GM23338 (cell line): Measurements from ENCODE around the gene RALGPS1. TPM values are rescaled to one million over a fixed set of nuclear protein-coding genes. Genes with fewer than 3 reads are reported as not detected.

Experiments used
- ATAC-seq: fragments of 200-7000 bp; cut with Tn5 transposase; 3 replicates; pipeline ENCODE4 v1.9.1; 2020
- DNase-seq: peaks from one replicate; pipeline ENCODE4 v3.0.0-alpha.2; 2015; ENCODE audit warnings: low spot score
- H2AFZ ChIP-seq: fragments of 200-600 bp; sonication (generic); 2 replicates; pipeline ENCODE4 v1.8.0; 2016; ENCODE audit warnings: antibody characterized with exemption, mild to moderate bottlenecking, moderate library complexity
- H3F3A ChIP-seq: fragments of 200-600 bp; sonication (generic); replicated peaks from 2 replicates; pipeline ENCODE4 v1.8.0; 2017; ENCODE audit warnings: antibody characterized with exemption, mixed run types, low read depth
- H3K27ac ChIP-seq: fragments of 200-600 bp; sonication (generic); 2 replicates; pipeline ENCODE4 v1.6.1; 2016; ENCODE audit warnings: low read depth
- H3K27me3 ChIP-seq: fragments of 200-600 bp; sonication (generic); 2 replicates; pipeline ENCODE4 v1.8.0; 2016; ENCODE audit warnings: mild to moderate bottlenecking, mixed run types, moderate library complexity; ENCODE audit not compliant: insufficient read depth
- H3K36me3 ChIP-seq: fragments of 200-600 bp; sonication (generic); 2 replicates; pipeline ENCODE4 v1.8.0; 2016; ENCODE audit warnings: mild to moderate bottlenecking; ENCODE audit not compliant: insufficient read depth
- H3K4me1 ChIP-seq: fragments of 200-600 bp; sonication (generic); 2 replicates; pipeline ENCODE4 v1.8.0; 2016; ENCODE audit warnings: mild to moderate bottlenecking, moderate library complexity; ENCODE audit not compliant: insufficient read depth
- H3K4me2 ChIP-seq: fragments of 200-600 bp; sonication (generic); 2 replicates; pipeline ENCODE4 v1.7.1; 2017; ENCODE audit warnings: mixed run types
- H3K4me3 ChIP-seq: fragments of 200-600 bp; sonication (generic); 2 replicates; pipeline ENCODE4 v1.6.1; 2016; ENCODE audit warnings: mixed run types
- H3K79me2 ChIP-seq: fragments of 200-600 bp; sonication (generic); replicated peaks from 2 replicates; pipeline ENCODE4 v1.8.0; 2017; ENCODE audit warnings: mild to moderate bottlenecking; ENCODE audit not compliant: insufficient read depth
- H3K9me2 ChIP-seq: fragments of 200-600 bp; sonication (generic); 2 replicates; pipeline ENCODE4 v1.8.0; 2017; ENCODE audit not compliant: insufficient read depth
- H4K20me1 ChIP-seq: fragments of 200-600 bp; sonication (generic); replicated peaks from 2 replicates; pipeline ENCODE4 v1.8.0; 2017; ENCODE audit warnings: mild to moderate bottlenecking; ENCODE audit not compliant: insufficient read depth
- H3K27ac Mint-ChIP-seq: 2 replicates; pipeline ENCODE4 v1.8.0; 2020; ENCODE audit warnings: inconsistent platforms, mild to moderate bottlenecking, moderate library complexity, mixed read lengths
- H3K27me3 Mint-ChIP-seq: 3 replicates; pipeline ENCODE4 v1.8.0; 2022; ENCODE audit warnings: low read depth, mild to moderate bottlenecking, moderate library complexity, mixed read lengths, inconsistent platforms; ENCODE audit not compliant: insufficient read depth, poor library complexity
- H3K36me3 Mint-ChIP-seq: 3 replicates; pipeline ENCODE4 v1.8.0; 2021; ENCODE audit warnings: low read depth, mild to moderate bottlenecking, inconsistent platforms, moderate library complexity, mixed read lengths
- H3K4me1 Mint-ChIP-seq: 3 replicates; pipeline ENCODE4 v1.8.0; 2020; ENCODE audit warnings: mild to moderate bottlenecking, inconsistent platforms, mixed read lengths
- H3K4me3 Mint-ChIP-seq: 3 replicates; pipeline ENCODE4 v1.8.0; 2021; ENCODE audit warnings: moderate library complexity, mild to moderate bottlenecking, inconsistent platforms, mixed read lengths
- H3K9me3 Mint-ChIP-seq: 3 replicates; pipeline ENCODE4 v1.8.0; 2020; ENCODE audit warnings: moderate library complexity, mild to moderate bottlenecking, inconsistent platforms, mixed read lengths
- CREB1 ChIP-seq: fragments of 250-450 bp; sonication (Bioruptor Pico); IDR thresholded peaks from 2 replicates; pipeline ENCODE4 v1.5.0; 2020; ENCODE audit warnings: low read depth, mild to moderate bottlenecking, moderate library complexity
- ETS1 ChIP-seq: IDR thresholded peaks from 2 replicates; pipeline ENCODE4 v1.6.1; 2016; ENCODE audit warnings: antibody characterized with exemption
- POLR2AphosphoS5 ChIP-seq: IDR thresholded peaks from 2 replicates; pipeline ENCODE4 v1.6.1; 2016; ENCODE audit warnings: antibody characterized with exemption, low read depth
- REST ChIP-seq: IDR thresholded peaks from one replicate; pipeline ENCODE4 v1.6.1; 2018; ENCODE audit warnings: antibody characterized with exemption; ENCODE audit not compliant: unreplicated experiment
- STAT1 ChIP-seq: IDR thresholded peaks from one replicate; pipeline ENCODE4 v1.6.1; 2016; ENCODE audit warnings: antibody characterized with exemption; ENCODE audit not compliant: unreplicated experiment
- ZNF114 ChIP-seq: fragments of 250-450 bp; sonication (Bioruptor Pico); IDR thresholded peaks from 2 replicates; pipeline ENCODE4 v1.5.0; 2020; ENCODE audit warnings: mild to moderate bottlenecking, moderate library complexity
- ZNF331 ChIP-seq: fragments of 250-450 bp; sonication (Bioruptor Pico); IDR thresholded peaks from 2 replicates; pipeline ENCODE4 v1.5.0; 2020; ENCODE audit warnings: low read depth, mild to moderate bottlenecking, moderate library complexity
- polyA plus RNA-seq: library from polyadenylated mRNA; unstranded; fragments of >200 nt; fragmentation: Nextera tagmentation; extraction: Ambion mirVana; gene quantifications from 2 replicates; pipeline ENCODE4 v1.2.1, GENCODE V29; 2016
- total RNA-seq: library from RNA; depleted of rRNA; stranded (reverse); fragments of >200 nt; shearing (Covaris generic); gene quantifications from 2 replicates; pipeline ENCODE4 v1.2.3, GENCODE V29; 2014

Gene RALGPS1
- total and polyA plus RNA-seq, 2 experiments from 2014 or later, result 18.2 to 57.1 TPM

- no peak for TF ChIP-seq POLR2AphosphoS5
- TF ChIP-seq REST, result no peak
- TF ChIP-seq ZNF331 (CRISPR knock-in tag), result no peak
- TF ChIP-seq ETS1, result no peak
- no peak for TF ChIP-seq STAT1
- TF ChIP-seq ZNF114, result no peak
- TF ChIP-seq CREB1 (CRISPR knock-in tag), result no peak
- Histone ChIP-seq H3F3A (no peaks in the 10 kb centered on the region), H3K4me3 (no peak overlapping the region), H3K27me3 (no peaks in the 10 kb centered on the region), H3K36me3 (no peaks in the 10 kb centered on the region), H3K27ac (no peak overlapping the region), H3K4me1 (peaks cover 8% of the 10 kb centered on the region), H3K4me2 (no peak overlapping the region), H3K9me2 (no peaks in the 10 kb centered on the region), H3K79me2 (no peaks in the 10 kb centered on the region), H2AFZ (no peak overlapping the region), H4K20me1 (no peaks in the 10 kb centered on the region)
- Mint-ChIP-seq H3K27me3 (peaks cover 7% of the 10 kb centered on the region), H3K9me3 (no peaks in the 10 kb centered on the region; the same call in 2 of the 3 replicates), H3K36me3 (no peaks in the 10 kb centered on the region), H3K4me3 (no peak overlapping the region), H3K27ac (no peak overlapping the region), H3K4me1 (peaks cover 24% of the 10 kb centered on the region)
- DNase-seq (no peak), ATAC-seq (no peak)
Observed at GRCh38 chr9:127208416-127208815, 293.8 kb downstream of the RALGPS1 start.

GRCh38 chr9:127209220-127209619, 294.6 kb downstream of the RALGPS1 start:
- Mint-ChIP-seq H3K9me3 (no peaks in the 10 kb centered on the region; the same call in 2 of the 3 replicates), H3K36me3 (no peaks in the 10 kb centered on the region), H3K4me3 (no peak overlapping the region), H3K27ac (no peak overlapping the region), H3K4me1 (peaks cover 26% of the 10 kb centered on the region), H3K27me3 (peaks cover 7% of the 10 kb centered on the region)
- no peaks in the 10 kb centered on the region for H4K20me1 ChIP-seq
- no peak for DNase-seq
- H3F3A ChIP-seq, result no peaks in the 10 kb centered on the region
- H3K9me2 ChIP-seq, result no peaks in the 10 kb centered on the region
- no peak overlapping the region for H3K4me3 ChIP-seq
- H3K27me3 ChIP-seq, result no peaks in the 10 kb centered on the region
- H3K27ac ChIP-seq, result no peak overlapping the region
- no peaks in the 10 kb centered on the region for H3K79me2 ChIP-seq
- H3K4me1 ChIP-seq, result peaks cover 8% of the 10 kb centered on the region
- H3K4me2 ChIP-seq, result no peak overlapping the region
- no peak for ATAC-seq
- no peak for TF ChIP-seq ZNF114
- H3K36me3 ChIP-seq, result no peaks in the 10 kb centered on the region
- H2AFZ ChIP-seq, result no peak overlapping the region
